Osteoblast (primary cell): Measurements from ENCODE around the gene RBBP8. TPM values are rescaled to one million over a fixed set of nuclear protein-coding genes. Genes with fewer than 3 reads are reported as not detected.
"Not testable (repeated sequence)": the region's sequence is repeated elsewhere in the genome, so short reads cannot be mapped to it uniquely, and the experiment has no call there.

Source experiments
- DNase-seq: peaks from one replicate; pipeline ENCODE4 v3.0.0; 2011; ENCODE audit warnings: low spot score, mixed read lengths; ENCODE audit not compliant: insufficient read length; ENCODE audit errors: missing footprints
- H2AFZ ChIP-seq: 2 replicates; pipeline ENCODE4 v1.6.0; 2011; ENCODE audit warnings: mild to moderate bottlenecking, low read length
- H3K27ac ChIP-seq: 2 replicates; pipeline ENCODE4 v1.5.1; 2011; ENCODE audit warnings: mild to moderate bottlenecking, low read depth, low read length, moderate library complexity
- H3K27me3 ChIP-seq: 2 replicates; pipeline ENCODE4 v1.6.0; 2012; ENCODE audit warnings: mild to moderate bottlenecking, control low read depth, inconsistent platforms, low read length, moderate library complexity; ENCODE audit not compliant: insufficient read depth
- H3K36me3 ChIP-seq: 2 replicates; pipeline ENCODE4 v1.5.1; 2011; ENCODE audit warnings: mild to moderate bottlenecking, low read length, control low read depth, moderate library complexity; ENCODE audit not compliant: insufficient read depth
- H3K4me1 ChIP-seq: 2 replicates; pipeline ENCODE4 v1.5.1; 2011; ENCODE audit warnings: mild to moderate bottlenecking, low read length, control low read depth, moderate library complexity; ENCODE audit not compliant: insufficient read depth
- H3K4me2 ChIP-seq: 2 replicates; pipeline ENCODE4 v1.6.0; 2011; ENCODE audit warnings: mild to moderate bottlenecking, low read length; ENCODE audit not compliant: insufficient read depth
- H3K4me3 ChIP-seq: fragments of 200-600 bp; sonication (generic); 3 replicates; pipeline ENCODE4 v1.5.1; 2012; ENCODE audit warnings: mild to moderate bottlenecking, low read length, inconsistent platforms; ENCODE audit not compliant: insufficient read depth
- H3K79me2 ChIP-seq: 2 replicates; pipeline ENCODE4 v1.6.0; 2012; ENCODE audit warnings: mild to moderate bottlenecking, low read length, control low read depth, inconsistent platforms; ENCODE audit not compliant: insufficient read depth
- H3K9me3 ChIP-seq: 2 replicates; pipeline ENCODE4 v1.5.1; 2011; ENCODE audit warnings: low read depth, low read length, control low read depth
- H4K20me1 ChIP-seq: 2 replicates; pipeline ENCODE4 v1.6.0; 2012; ENCODE audit warnings: mild to moderate bottlenecking, low read length, control low read depth; ENCODE audit not compliant: insufficient read depth
- CTCF ChIP-seq: IDR thresholded peaks from 2 replicates; pipeline ENCODE4 v1.5.1; 2011; ENCODE audit warnings: mild to moderate bottlenecking, low read depth, low read length, moderate library complexity; ENCODE audit errors: extremely low read depth
- total RNA-seq: library from RNA; depleted of rRNA; stranded (reverse); fragments of >200 nt; gene quantifications from 2 replicates; pipeline ENCODE4 v1.2.3, GENCODE V29; 2012

RBBP8 gene
- total RNA-seq, 1 donor, result 40.2 TPM

GRCh38 chr18:22900558-22901238 lies 32.4 kb upstream of the RBBP8 start:
- Histone ChIP-seq H3K27me3 (peaks cover 2% of the 10 kb centered on the region), H3K4me3 (no peak overlapping the region), H3K27ac (no peak overlapping the region), H4K20me1 (no peaks in the 10 kb centered on the region), H3K4me1 (no peaks in the 10 kb centered on the region), H3K36me3 (no peaks in the 10 kb centered on the region), H3K9me3 (no peaks in the 10 kb centered on the region), H2AFZ (no peak overlapping the region), H3K79me2 (no peaks in the 10 kb centered on the region), H3K4me2 (no peak overlapping the region)
- DNase-seq, result no peak
- no peak for TF ChIP-seq CTCF

GRCh38 chr18:22902093-22902492 lies 31.0 kb upstream of the RBBP8 start:
- H2AFZ ChIP-seq, result no peak overlapping the region
- H3K36me3 ChIP-seq, result no peaks in the 10 kb centered on the region
- DNase-seq, result no peak
- no peak for TF ChIP-seq CTCF
- no peaks in the 10 kb centered on the region for H3K4me1 ChIP-seq
- no peak overlapping the region for H3K4me3 ChIP-seq
- no peaks in the 10 kb centered on the region for H3K9me3 ChIP-seq
- no peaks in the 10 kb centered on the region for H3K79me2 ChIP-seq
- no peak overlapping the region for H3K4me2 ChIP-seq
- no peaks in the 10 kb centered on the region for H4K20me1 ChIP-seq
- no peak overlapping the region for H3K27ac ChIP-seq
- no peaks in the 10 kb centered on the region for H3K27me3 ChIP-seq

- not testable (repeated sequence) for H2AFZ ChIP-seq, H4K20me1 ChIP-seq, H3K36me3 ChIP-seq, H3K27ac ChIP-seq, H3K4me3 ChIP-seq, H3K4me2 ChIP-seq, DNase-seq, H3K27me3 ChIP-seq, H3K4me1 ChIP-seq, H3K9me3 ChIP-seq, H3K79me2 ChIP-seq
Observed at GRCh38 chr18:22903248-22903647, 29.9 kb upstream of the RBBP8 start.

- no peak for DNase-seq
- Histone ChIP-seq H3K27ac (no peak overlapping the region), H3K36me3 (no peaks in the 10 kb centered on the region), H2AFZ (no peak overlapping the region), H3K4me1 (no peaks in the 10 kb centered on the region), H3K9me3 (no peaks in the 10 kb centered on the region), H4K20me1 (no peaks in the 10 kb centered on the region), H3K79me2 (no peaks in the 10 kb centered on the region), H3K4me3 (no peak overlapping the region), H3K27me3 (no peaks in the 10 kb centered on the region), H3K4me2 (no peak overlapping the region)
- no peak for TF ChIP-seq CTCF
Observed at GRCh38 chr18:22912149-22912548, 21.0 kb upstream of the RBBP8 start.
